GM19397 (cell line): ENCODE results near the gene DHRS1.

Source experiments
- ATAC-seq: cut with Tn5 transposase; IDR thresholded peaks from one replicate; pipeline ENCODE4 v1.9.1; 2021; ENCODE audit warnings: mild to moderate bottlenecking, moderate library complexity; ENCODE audit not compliant: unreplicated experiment

DHRS1 gene

DNA sequence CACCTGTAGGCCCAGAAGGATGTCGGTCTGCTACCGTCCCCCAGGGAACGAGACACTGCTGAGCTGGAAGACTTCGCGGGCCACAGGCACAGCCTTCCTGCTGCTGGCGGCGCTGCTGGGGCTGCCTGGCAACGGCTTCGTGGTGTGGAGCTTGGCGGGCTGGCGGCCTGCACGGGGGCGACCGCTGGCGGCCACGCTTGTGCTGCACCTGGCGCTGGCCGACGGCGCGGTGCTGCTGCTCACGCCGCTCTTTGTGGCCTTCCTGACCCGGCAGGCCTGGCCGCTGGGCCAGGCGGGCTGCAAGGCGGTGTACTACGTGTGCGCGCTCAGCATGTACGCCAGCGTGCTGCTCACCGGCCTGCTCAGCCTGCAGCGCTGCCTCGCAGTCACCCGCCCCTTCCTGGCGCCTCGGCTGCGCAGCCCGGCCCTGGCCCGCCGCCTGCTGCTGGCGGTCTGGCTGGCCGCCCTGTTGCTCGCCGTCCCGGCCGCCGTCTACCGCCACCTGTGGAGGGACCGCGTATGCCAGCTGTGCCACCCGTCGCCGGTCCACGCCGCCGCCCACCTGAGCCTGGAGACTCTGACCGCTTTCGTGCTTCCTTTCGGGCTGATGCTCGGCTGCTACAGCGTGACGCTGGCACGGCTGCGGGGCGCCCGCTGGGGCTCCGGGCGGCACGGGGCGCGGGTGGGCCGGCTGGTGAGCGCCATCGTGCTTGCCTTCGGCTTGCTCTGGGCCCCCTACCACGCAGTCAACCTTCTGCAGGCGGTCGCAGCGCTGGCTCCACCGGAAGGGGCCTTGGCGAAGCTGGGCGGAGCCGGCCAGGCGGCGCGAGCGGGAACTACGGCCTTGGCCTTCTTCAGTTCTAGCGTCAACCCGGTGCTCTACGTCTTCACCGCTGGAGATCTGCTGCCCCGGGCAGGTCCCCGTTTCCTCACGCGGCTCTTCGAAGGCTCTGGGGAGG, 11.3 kb upstream of the DHRS1 start, which contains the start of gene LTB4R:
LTB4R (plus strand) TSS at position 857 of the 959 bp plus-strand sequence. CDS start 4,150 bp downstream, outside the sequence.
- peak; percentile 62 for ATAC-seq

DNA sequence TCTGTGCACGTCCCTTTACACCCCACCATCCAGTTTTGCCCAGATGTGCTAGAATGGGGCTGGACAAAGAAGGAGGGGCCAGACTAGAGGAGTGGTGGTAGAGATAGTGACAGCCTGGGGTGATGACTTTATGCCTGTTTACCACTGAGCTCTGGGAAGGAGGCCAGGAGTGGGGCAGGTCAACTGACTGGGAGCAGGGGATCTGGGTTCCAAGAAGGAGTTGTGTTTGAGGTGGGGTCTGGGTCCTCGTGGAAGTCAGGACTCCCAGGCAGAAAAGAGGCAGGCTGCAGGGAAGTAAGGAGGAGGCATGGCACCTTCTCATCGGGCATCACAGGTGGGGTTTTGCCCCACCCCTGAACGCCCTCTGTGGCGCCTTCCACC, 10.7 kb upstream of the DHRS1 start:
- no peak for ATAC-seq

DNA sequence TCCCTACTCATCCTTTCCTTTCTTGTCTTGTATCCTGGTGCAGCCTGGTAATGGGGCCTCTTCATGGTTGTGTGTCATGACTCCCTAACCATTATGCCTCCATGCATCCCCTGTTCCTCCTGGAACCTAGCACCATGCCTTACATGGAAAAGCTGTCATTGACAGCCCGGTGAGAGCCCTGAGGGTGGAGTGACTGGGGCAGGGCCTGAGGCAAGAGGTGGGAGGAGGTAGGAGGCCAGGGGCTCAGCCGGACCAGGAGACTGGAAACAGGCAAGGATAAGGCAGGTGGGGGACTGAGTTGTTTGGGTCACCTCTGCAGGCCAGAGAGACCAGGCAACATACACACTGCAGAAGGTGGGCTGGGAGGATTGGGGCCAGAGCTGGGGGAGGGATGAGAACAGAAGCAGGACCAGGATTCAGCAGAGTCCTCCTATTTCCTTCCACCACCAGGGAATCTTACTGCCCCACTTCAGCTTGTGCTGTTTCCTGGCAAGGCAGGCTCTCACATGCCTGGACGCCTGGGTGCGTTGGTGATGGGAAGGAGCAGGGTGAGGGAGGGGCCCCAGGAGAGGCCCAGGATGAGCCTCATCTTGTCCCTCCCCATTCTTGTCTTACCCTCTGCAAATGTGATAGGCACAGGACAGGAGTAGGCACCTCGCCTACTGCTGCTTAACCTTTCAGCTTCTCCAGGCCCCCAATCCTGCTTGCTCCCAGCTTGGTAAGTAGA, 10.1 kb upstream of the DHRS1 start, which contains the start of gene LTB4R2:
LTB4R2 (plus strand) TSS at position 603 of the 727 bp plus-strand sequence. CDS start 525 bp downstream, outside the sequence.
- ATAC-seq = no peak

GRCh38 chr14:24308342-24309124, 9.0 kb upstream of the DHRS1 start:
- no peak for ATAC-seq

GRCh38 chr14:24307575-24308341, 8.2 kb upstream of the DHRS1 start, which contains the start of gene CIDEB:
Gene CIDEB, minus strand, starts transcription at chr14:24307977. Its CDS starts 119 bp downstream, at chr14:24307858.
- no peak for ATAC-seq

GRCh38 chr14:24307156-24307574, 7.6 kb upstream of the DHRS1 start:
- no peak for ATAC-seq

DNA sequence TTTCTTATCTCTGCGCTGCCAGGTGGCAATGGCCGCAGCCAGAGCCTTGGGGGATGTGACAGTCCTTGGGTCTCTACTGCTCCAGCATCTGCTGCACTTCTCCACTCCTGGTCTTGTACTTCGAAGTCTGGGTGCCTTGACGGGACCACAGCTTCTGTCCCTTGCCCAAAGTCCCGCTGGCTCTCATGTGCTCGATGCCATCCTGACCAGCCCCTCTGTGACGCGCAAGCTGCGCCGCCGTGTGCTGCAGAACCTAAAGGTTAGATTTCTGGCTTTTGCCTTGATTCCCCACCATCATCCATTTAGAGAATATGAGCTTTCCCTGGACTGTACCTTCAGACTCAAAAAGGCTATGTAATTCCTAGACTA, 4.4 kb upstream of the DHRS1 start:
- ATAC-seq = no peak

GRCh38 chr14:24300326-24300980, 873 bp upstream of the DHRS1 start:
- ATAC-seq = no peak

DNA sequence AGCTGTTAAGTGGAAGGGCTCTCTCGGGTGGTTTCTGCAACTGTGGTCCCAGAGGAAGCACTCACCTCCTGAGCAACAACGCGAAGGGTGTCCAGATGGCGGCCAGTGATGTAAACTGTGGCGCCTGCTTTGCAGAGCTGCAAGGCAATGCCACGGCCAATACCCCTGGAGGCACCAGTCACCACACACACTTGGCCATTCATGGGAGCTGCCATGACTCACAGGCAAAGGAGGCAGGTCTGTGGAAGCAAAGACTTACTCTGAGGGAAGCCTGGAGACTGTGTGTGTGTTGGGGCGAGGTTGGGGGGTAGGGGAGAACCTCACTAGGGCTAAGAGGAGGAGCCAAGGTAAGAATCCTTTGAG, 707 bp downstream of the DHRS1 start:
- ATAC-seq = no peak

- ATAC-seq = peak; percentile 15
Observed at GRCh38 chr14:24297190-24297964, 2.2 kb downstream of the DHRS1 start.

GRCh38 chr14:24296341-24297157, 3.0 kb downstream of the DHRS1 start:
- ATAC-seq = peak; percentile 45

DNA sequence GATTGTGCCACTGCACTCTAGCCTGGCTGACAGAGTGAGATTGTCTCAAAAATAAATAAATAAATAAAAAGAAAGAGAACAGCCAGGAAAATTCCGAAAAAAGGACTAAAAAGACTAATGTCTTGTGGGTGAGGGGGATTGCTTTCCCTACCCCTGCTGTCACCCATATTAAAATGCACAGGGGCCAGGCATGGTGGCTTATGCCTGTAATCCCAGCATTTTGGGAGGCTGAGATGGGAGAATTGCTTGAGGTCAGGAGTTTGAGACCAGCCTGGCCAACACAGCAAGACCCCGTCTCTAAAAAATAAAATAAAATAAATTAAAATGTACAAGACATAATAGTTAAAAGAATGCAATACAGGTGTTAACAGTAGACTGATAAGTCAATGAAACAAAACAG, 6.1 kb downstream of the DHRS1 start:
- ATAC-seq = no peak

- ATAC-seq = no peak
Observed at GRCh38 chr14:24292118-24292807, 7.3 kb downstream of the DHRS1 start.

- ATAC-seq = no peak
Observed at GRCh38 chr14:24291446-24292117, 8.0 kb downstream of the DHRS1 start.

DNA sequence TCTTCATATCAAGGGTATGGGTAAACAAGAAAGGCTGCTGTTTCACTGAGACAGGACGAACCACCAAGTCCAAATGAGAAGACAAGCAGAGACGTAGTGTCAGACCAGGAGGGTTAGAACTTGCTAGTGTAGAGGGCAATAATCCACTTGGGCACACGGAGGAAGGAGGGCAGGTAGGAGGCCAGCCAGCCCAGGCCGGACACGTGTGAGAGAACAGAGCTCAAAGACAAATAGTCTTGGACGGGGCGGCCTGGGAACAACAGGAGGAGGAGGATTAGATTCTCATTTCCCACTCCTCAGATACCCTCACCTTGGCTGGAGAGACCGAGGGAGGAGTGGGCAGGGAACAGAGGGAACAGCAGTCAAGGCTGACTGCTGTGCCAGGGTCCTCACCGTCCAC, 8.8 kb downstream of the DHRS1 start:
- no peak for ATAC-seq

GRCh38 chr14:24289649-24290280, 9.8 kb downstream of the DHRS1 start:
- no peak for ATAC-seq
